NCI-H128 (cell line): Measurements from ENCODE around the gene SFTPB.
"Not testable (repeated sequence)": the region's sequence is repeated elsewhere in the genome, so short reads cannot be mapped to it uniquely, and the experiment has no call there.

Experiments used
- DNase-seq: peaks from one replicate; lab custom pipeline; 2025; ENCODE audit not compliant: unreplicated experiment; lab: John Stamatoyannopoulos, UW

Gene SFTPB

GRCh38 chr2:85657399-85657798 lies 10.6 kb downstream of the SFTPB start:
- not testable (repeated sequence) for DNase-seq

DNA sequence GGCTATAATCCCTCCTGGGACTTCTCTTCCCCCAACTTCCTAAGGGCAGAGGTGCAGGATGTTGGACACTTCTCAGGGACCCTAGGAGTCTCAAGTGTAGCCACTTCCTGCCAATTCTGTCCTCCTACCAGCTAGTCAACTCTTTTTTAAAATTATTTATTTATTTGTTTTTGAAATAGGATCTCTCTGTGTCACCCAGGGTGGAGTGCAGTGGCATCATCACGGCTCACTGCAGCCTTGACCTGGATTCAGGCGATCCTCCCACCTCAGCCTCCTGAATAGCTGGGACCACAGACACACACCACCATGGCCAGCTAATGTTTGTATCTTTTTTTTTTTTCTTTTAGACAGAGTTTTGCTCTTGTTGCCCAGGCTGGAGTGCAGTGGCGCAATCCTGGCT lies 11.5 kb downstream of the SFTPB start:
- no peak for DNase-seq

GRCh38 chr2:85655961-85656417 lies 12.0 kb downstream of the SFTPB start:
- no peak for DNase-seq

DNA sequence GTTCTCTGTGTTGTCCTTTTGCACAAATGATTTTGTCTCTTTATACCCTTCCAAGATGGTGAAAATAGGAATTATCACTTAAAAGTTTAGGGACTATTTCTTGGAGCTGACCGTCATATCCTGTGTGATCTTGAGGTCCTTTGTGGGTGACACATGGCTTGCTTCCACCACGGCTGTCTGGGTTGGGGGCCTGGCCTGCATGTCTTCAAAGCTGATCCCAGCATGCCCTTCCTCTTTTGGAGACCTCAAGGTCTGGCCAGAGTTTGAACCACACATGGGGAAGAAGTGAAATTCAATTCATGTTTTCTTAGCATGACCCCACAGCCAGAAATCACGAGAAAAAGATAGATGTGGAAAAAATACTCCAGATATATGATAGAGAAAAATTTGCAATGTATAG lies 14.0 kb downstream of the SFTPB start:
- no peak for DNase-seq

DNA sequence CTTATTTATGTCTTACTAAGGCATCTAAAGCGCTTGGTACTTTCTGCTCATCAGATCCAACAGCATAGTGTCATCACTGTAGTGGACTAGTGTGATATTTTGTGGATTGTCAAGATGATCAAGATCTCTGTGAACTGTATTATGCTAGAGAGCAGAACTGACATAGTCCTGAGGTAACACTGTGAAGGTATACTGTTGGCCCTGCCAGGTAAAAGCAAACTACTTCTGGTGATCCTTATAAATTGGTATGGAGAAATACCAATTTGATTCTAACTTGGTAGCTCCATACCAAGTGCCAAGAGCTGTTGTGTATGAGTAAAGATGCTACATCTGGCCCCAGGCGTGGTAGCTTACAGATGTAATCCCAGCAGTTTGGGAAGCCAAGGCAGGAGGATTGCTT lies 15.9 kb downstream of the SFTPB start:
- DNase-seq = no peak

- DNase-seq = no peak
Measured at GRCh38 chr2:85651097-85651496, 16.9 kb downstream of the SFTPB start.

DNA sequence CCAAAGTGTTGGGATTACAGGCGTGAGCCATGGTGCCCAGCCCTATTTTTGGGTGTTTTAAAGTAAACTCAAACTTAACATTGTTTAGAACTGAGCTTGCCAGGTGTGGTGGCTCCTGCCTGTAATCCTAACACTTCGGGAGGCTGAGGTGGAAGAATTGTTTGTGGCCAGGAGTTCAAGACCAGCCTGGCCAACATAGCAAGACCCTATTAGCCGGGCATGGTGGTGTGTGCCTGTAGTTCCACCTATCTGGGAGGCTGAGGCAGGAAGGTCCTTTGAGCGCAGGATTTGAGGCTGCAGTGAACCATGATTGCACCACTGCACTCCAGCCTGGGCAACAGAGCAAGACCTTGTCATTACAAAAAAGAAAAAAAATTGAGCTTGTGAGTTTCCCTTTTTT lies 17.5 kb downstream of the SFTPB start:
- DNase-seq = no peak

- no peak for DNase-seq
Measured at GRCh38 chr2:85649201-85650190, 18.5 kb downstream of the SFTPB start.

DNA sequence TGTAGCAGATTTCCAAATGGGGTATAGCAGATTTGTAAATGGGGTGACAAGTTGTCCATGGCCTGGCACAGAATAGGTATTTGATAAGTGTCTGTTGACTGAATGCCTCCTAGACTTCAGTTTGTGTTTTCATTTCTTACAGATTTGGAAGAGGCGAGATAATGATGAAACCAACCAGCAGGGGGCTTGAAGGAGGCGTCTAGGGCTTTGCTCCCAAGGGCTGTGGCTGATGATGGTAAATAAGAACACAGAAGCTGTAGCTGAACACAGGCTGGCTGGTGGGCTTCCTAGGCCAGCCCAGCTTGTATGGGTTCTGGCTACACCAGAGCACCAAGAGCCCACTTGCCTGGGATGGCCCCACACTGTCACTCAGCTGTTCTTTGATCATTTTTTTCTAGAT lies 19.4 kb downstream of the SFTPB start:
- DNase-seq = no peak

DNA sequence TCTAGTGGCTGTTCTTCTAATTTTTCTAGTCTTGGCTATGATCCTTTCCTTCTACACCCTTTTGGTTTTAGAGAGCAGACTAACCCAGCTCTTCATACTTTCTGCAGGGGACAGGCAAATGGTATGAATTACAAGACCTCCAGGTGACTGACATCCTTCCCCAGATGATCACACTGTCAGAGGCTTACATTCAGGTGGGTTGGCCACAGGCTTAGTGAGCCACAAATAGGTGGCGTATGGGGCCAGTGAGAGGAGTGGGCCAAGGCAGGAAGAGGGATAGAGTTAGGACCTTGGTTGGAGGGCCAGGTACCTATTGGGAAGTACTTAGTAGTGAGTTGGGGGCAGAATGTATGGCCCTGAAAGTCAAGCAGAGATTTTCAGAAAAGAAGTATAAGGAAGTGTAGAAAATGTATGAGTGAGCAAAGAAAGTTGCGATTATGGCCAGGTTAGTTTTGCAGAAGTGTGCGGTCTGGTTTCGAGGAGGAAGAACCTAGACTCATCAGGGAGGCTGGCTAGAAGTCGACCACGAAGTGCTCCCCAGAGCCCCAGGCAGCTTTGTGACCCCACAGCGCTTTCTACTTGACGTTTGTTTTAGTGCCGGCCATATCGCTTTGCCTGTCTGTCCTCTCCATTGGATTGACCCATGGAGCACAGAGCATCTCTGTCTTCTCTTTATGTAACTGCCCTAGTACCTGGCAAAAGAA lies 20.0 kb downstream of the SFTPB start:
- DNase-seq = no peak

- no peak for DNase-seq
Measured at GRCh38 chr2:85646166-85646565, 21.8 kb downstream of the SFTPB start.

- no peak for DNase-seq
Measured at GRCh38 chr2:85644909-85645308, 23.1 kb downstream of the SFTPB start.

DNA sequence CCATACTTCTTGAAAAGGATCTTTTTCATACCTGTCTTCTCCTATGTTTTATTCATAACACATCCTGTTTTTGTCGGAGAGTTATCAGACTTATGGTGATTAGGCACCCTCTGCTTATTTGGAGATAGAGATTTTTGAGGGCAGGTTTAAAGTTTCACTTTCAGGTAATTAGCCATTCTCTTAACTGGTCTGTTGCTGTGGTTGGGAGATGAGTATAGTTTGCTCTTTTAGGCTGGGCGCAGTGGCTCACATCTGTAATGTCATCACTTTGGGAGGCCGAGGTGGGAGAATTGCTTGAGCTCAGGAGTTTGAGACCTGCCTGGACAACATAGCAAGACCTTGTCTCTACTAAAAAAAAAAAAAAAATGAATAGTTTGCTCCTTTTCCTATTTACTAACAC lies 25.3 kb downstream of the SFTPB start:
- DNase-seq = no peak

DNA sequence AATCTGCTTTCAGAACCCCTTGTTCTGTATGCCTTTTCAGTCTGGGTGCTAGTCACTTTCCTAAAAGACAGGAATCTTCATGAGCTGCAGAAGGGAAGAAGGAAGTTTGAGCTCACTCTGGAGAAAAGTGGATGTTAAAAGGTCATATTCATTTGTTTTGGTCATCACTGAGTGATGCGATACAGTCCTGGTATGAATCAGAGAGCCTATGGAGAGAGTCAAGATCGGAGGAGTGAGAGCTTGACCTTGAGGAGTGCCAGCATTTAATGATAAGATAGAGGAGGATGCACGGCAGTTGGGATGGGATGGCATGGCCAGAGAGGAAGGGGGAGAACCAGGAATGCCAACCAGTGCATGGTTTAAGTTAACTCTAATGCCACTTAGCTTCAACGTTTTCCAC lies 32.4 kb downstream of the SFTPB start:
- DNase-seq = no peak

DNA sequence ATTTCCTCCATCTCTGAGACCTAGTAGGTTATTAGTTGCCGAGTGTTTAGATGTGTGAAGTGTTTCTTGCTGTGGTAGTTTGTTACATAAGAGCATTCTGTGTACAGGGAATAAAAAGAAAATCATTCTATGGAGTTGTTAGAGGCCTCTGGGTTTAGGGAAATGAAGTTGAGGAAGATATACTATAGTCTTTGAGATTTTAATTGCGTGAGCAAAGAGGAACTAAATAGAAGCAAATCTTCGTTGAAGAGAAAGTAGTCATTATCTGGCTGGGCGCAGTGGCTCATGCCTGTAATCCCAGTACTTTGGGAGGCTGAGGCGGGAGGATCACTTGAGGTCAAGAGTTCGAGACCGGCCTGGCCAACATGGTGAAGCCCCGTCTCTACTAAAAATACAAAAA lies 33.0 kb downstream of the SFTPB start:
- DNase-seq = no peak

DNA sequence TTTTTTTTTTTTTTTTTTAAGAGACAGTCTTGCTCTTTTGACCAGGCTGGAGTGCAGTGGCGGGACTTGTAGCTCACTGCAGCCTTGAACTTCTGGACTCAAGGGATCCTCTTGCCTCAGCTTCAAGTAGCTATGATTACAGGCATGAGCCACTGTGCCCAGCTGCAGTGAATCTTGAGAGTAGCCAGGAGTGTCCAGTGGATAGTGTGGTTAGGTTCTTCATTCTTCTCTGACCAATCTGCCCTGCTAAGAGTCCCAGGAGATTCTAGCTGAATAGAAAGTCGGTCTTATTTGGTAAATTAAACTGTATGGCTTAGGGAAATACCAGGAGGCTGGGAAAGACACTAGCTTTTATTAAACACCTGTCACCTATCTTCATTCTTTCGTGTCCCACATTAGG lies 36.7 kb downstream of the SFTPB start:
- DNase-seq = no peak

DNA sequence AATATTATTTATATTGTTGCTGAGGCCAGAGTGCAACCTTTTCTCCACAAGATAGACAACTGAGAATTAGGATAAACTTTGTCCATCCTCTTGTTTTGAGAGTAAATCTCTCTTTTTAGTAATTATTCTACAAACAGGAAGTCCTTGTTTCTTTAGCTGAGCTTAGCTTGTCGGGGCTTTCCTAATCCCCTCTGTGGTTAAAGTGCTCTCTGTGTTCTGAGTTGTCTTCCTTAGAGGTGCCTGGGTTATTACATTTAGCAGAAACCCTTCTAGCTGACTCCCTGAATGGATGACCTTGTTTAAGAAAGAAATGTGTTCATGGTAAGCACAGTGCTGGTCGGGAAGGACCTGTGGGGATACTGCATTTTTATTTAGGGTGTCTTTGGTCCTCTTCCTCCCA lies 39.3 kb downstream of the SFTPB start:
- no peak for DNase-seq

DNA sequence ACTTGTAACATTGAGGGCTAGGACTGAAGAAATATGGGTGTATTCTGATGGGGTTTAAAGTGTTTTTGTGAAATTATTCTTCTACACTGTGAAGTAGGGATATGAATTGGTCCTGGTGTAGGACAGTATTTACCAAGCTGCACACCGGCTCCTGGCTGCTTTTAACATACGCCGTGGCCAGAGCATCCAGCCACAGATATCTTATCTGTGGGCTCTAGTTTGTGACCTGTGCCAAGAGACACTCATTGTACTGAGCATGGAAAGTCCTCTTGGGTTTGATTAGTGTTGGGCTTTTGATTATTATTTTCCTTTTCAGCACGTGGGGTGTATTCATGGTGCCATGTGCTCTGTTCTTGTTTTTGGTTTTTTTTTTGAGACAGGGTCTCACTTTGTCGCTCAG lies 44.0 kb downstream of the SFTPB start:
- DNase-seq = no peak

DNA sequence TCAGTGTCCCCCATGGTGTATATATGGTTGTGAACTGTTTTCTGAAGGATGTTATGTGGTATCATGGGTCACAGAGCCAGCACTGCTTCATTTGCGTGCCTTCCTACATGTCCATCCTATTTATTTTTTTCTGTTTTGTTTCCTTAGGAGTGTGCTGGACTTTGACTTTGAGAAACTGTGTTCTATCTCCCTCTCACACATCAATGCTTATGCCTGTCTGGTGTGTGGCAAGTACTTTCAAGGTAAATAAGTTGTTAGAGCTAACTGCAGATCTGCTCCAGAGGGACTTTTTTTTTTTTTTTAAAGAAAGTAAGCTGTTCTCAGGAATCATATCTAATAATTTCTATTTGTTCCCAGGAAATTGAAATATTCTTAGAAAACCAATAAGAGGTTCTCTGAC lies 46.7 kb downstream of the SFTPB start:
- no peak for DNase-seq

DNA sequence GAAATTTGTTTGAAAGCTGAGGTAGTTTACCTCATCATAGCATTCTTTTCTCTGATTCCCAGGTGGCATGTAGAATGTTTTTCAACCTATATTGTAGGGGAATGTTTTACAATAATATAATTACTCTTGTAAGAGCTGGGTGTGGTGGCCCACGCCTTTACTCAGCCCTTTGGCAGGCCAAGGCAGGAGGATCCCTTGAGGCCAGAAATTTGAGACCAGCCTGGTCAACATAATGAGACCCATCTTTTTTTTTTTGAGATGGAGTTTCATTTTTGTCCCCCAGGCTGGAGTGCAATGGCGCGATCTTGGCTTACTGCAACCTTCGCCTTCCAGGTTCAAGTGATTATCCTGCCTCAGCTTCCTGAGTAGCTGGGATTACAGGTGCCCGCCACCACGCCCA lies 48.4 kb downstream of the SFTPB start:
- no peak for DNase-seq

GRCh38 chr2:85617723-85618122 lies 50.3 kb downstream of the SFTPB start:
- DNase-seq = not testable (repeated sequence)

- DNase-seq = no peak
Measured at GRCh38 chr2:85615413-85615728, 52.6 kb downstream of the SFTPB start.
